ENCODE measurements around the gene UBE2E1. TPM values are rescaled to one million over a fixed set of nuclear protein-coding genes. Genes with fewer than 3 reads are reported as not detected.

The UBE2E1 gene
- total RNA-seq, 4 donors from 2014 or later = 73.0 to 119 (median 94.6) TPM

DNA sequence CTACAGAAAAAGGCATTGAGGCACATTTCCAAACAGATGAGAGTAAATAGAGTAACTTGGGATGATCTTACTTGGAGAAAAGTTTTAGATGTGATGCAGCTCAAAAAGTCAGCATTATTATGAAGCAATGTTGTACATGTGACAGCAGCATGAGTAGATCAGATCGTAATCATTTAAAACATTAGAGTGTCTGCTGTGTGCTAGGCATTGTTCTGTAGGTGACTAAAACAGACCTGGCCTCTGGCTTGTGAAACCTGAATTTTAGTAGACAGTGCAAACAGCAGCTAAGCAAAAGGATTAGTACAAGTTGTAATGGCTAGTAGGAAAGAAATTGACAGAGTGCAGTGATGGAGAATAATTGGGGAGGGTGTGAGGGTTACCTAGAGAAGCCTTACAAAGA is 15.1 kb downstream of the UBE2E1 start:
- Histone ChIP-seq H3K4me3 (no peak overlapping the region), H3K27ac (no peak overlapping the region), H3K4me1 (peaks cover 36% of the 10 kb centered on the region), H3K27me3 (no peaks in the 10 kb centered on the region), H3K9me3 (no peaks in the 10 kb centered on the region), H3K36me3 (no peaks in the 10 kb centered on the region)
- no peak for TF ChIP-seq POLR2A (IDR thresholded peaks at IDR 0.05)
- TF ChIP-seq POLR2AphosphoS5 (IDR thresholded peaks at IDR 0.05) = no peak
- TF ChIP-seq, protein P1, sequence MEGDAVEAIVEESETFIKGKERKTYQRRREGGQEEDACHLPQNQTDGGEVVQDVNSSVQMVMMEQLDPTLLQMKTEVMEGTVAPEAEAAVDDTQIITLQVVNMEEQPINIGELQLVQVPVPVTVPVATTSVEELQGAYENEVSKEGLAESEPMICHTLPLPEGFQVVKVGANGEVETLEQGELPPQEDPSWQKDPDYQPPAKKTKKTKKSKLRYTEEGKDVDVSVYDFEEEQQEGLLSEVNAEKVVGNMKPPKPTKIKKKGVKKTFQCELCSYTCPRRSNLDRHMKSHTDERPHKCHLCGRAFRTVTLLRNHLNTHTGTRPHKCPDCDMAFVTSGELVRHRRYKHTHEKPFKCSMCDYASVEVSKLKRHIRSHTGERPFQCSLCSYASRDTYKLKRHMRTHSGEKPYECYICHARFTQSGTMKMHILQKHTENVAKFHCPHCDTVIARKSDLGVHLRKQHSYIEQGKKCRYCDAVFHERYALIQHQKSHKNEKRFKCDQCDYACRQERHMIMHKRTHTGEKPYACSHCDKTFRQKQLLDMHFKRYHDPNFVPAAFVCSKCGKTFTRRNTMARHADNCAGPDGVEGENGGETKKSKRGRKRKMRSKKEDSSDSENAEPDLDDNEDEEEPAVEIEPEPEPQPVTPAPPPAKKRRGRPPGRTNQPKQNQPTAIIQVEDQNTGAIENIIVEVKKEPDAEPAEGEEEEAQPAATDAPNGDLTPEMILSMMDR (IDR thresholded peaks at IDR 0.05) = no peak
- TF ChIP-seq EP300 (IDR thresholded peaks at IDR 0.05) = no peak
- DNase-seq (ENCODE audit: low spot score in 2 of 2) = no peak
- 58% methylated on average over 1 of the region's 1 CpG for WGBS

DNA sequence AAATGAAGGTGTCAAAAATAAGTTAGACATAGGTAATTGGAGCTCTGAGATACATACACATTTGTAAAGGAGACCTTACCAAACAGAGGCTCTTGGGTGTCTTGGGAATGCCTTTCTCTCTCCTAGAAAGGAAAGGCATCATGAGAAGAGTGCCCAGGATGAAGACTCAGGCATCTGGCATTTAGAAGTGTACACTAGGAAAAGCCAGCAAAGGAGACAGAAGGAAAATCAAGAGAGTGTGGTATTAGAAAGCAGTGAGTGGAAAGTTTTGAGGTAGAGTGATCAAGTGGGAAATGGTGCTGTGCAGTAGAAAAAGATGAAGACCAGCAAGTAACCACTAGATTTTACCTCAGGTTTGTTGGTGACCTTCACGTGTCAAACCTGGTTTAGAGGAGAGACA is 16.1 kb downstream of the UBE2E1 start:
- Histone ChIP-seq H3K27ac (no peak overlapping the region), H3K27me3 (no peaks in the 10 kb centered on the region), H3K4me3 (no peak overlapping the region), H3K4me1 (peaks cover 40% of the 10 kb centered on the region), H3K36me3 (no peaks in the 10 kb centered on the region), H3K9me3 (no peaks in the 10 kb centered on the region)
- WGBS = 97% methylated on average over 1 of the region's 1 CpG
- TF ChIP-seq EP300 (IDR thresholded peaks at IDR 0.05) (no peak), POLR2AphosphoS5 (IDR thresholded peaks at IDR 0.05) (no peak), POLR2A (IDR thresholded peaks at IDR 0.05) (no peak)
- TF ChIP-seq, protein P1 (IDR thresholded peaks at IDR 0.05) = no peak
- no peak for DNase-seq (ENCODE audit: low spot score in 2 of 2)

DNA sequence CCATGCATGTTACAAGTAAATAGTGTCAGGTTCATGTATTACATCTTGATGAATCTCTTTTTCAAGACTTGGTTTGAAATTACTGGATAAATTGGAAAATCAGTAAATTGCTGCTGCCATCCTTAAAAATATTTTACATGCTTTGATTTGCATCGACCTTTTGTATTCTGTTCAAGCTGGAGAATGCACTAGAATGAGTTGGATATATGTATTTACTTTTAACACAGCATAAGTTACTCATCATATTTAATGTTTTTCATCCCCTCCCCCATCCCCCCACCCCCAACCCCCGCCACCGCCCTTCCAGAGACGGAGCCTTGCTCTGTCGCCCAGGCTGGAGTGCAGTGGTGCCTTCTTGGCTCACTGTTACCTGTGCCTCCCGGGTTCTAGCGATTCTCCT is 16.8 kb downstream of the UBE2E1 start:
- DNase-seq (ENCODE audit: low spot score in 2 of 2) = no peak
- Histone ChIP-seq H3K4me3 (no peak overlapping the region), H3K9me3 (no peaks in the 10 kb centered on the region), H3K27ac (no peak overlapping the region), H3K36me3 (no peaks in the 10 kb centered on the region), H3K4me1 (peaks cover 40% of the 10 kb centered on the region), H3K27me3 (no peaks in the 10 kb centered on the region)
- TF ChIP-seq, protein P1 (IDR thresholded peaks at IDR 0.05) = no peak
- TF ChIP-seq EP300 (IDR thresholded peaks at IDR 0.05) (no peak), POLR2A (IDR thresholded peaks at IDR 0.05) (no peak), POLR2AphosphoS5 (IDR thresholded peaks at IDR 0.05) (no peak)
- WGBS = 84% methylated on average over 7 of the region's 7 CpGs

DNA sequence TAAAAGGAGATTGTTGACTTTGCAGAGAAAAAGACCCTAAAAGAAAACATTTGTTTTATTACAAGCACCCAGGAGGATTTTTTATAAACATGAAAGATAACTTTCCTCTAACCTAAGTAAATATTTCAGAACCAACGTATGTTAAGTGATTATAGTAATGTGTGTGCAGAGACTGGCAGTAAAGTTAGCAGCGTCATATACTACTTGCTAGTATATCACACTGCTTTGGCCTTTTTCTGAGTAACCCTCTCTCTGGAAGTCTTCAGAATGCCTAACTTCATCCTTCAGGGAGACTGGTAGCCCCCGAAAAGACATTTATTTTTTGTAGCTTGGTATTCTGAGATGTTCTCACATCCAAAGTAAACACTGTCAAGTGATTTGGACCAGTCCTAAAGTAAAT is 17.9 kb downstream of the UBE2E1 start:
- no peak overlapping the region for H3K4me3 ChIP-seq
- no peaks in the 10 kb centered on the region for H3K9me3 ChIP-seq
- H3K4me1 ChIP-seq = peaks cover 40% of the 10 kb centered on the region
- no peak for TF ChIP-seq POLR2A (IDR thresholded peaks at IDR 0.05)
- TF ChIP-seq, protein P1 (IDR thresholded peaks at IDR 0.05) = no peak
- no peak for TF ChIP-seq EP300 (IDR thresholded peaks at IDR 0.05)
- no peak for TF ChIP-seq POLR2AphosphoS5 (IDR thresholded peaks at IDR 0.05)
- no peaks in the 10 kb centered on the region for H3K27me3 ChIP-seq
- no peak overlapping the region for H3K27ac ChIP-seq
- DNase-seq (ENCODE audit: low spot score in 2 of 2) = no peak
- WGBS = 85% methylated on average over 3 of the region's 3 CpGs
- no peaks in the 10 kb centered on the region for H3K36me3 ChIP-seq

DNA sequence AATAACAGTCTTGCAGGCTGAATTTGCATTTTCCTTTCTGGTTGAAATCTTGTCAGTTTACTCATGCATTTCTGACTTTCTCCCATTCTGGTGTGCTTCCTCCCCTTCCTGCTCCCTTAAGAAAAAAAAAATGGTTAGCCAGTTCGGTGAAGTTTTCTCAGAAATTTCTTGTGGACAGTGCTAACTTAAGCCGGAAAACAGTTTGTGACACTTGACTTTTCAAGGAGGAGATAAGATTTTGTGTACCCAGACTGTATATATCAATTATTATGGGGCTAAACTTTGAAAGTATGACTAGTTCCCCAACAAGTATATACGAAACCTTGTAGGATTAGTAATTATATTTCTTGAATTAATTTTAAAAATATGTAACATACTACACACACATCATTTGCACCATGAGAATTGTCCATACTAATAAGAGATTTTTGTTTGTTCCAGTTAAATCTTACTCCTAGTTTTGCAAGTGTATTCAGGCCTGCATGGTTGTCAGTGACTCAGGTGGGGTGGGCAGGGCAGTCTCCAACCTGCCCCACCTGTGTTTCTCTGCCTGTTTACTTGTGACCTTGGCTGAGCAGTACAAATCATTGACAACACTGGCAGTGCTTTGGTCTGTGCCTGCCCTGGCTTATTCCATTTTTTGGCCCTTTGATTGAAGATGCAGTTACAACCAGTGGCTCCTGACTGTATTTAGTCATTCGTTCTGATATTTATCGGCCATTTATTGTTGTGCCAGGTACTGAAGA is 19.1 kb downstream of the UBE2E1 start:
- Histone ChIP-seq H3K4me3 (no peak overlapping the region), H3K27ac (no peak overlapping the region), H3K36me3 (no peaks in the 10 kb centered on the region), H3K9me3 (no peaks in the 10 kb centered on the region), H3K27me3 (no peaks in the 10 kb centered on the region), H3K4me1 (peaks cover 33% of the 10 kb centered on the region)
- no peak for DNase-seq (ENCODE audit: low spot score in 2 of 2)
- TF ChIP-seq POLR2A (IDR thresholded peaks at IDR 0.05) = no peak
- TF ChIP-seq, protein P1 (IDR thresholded peaks at IDR 0.05) = no peak
- TF ChIP-seq EP300 (IDR thresholded peaks at IDR 0.05) = no peak
- TF ChIP-seq POLR2AphosphoS5 (IDR thresholded peaks at IDR 0.05) = no peak
- 60% methylated on average over 5 of the region's 5 CpGs for WGBS

All from suprapubic skin (tissue), 4 donors.